HK-2 (cell line): ENCODE measurements around the gene SYTL2.

Source experiments
- DNase-seq: peaks from one replicate; pipeline ENCODE4 v3.0.0-alpha.2; 2018; ENCODE audit not compliant: unreplicated experiment

SYTL2 gene

DNA sequence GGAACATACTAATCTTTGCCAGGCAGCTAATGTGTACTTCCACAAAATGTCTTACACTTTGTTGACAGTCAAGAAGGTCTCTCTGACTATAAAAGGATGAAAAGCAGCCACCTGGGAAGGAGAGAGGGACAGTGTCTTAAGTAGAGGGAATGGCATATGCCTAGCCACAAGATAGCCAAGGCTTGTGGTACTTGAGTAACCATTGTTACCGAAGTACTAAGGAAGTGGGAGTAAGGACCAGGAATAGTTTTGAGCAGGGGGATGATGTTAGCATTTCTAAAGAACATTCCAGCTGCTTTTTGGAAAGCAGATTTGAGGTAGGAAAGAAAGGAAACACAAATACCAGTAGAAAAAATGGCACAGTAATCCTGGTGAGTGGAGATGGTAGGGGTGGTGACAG is 159.8 kb downstream of the SYTL2 start:
- DNase-seq: no peak

DNA sequence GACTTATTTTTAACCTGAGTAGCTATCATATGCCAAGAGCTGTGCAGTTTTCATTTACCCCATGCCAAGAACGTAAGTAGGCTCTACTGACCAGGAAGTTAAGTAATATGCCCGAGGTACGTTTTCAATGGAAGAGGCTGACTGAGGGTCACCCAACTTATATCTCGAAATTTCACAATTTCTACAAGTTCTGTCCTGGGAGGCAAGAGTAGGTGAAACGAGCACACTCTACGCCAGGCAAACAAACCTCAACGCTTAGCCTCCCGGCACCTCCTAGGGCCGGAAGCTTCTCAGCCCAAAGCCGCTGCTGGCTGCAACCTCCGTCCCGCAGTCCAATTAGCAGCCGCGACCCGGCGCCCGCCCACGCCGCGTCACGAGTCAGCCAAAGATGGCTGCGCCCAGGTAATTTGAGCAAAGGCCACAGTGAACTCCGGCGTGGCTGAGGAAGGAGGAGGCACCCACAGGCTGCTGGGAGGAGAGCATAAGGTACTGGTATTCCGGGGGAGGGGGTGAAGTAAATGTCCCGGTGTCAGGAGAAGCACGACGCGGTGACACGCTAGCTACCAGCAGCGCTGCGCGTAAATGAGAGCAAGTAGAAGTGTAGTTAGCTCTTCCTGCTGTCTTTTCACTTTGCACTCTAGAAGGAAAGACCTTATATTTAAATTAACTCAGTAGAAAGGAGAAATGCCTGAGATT is 163.2 kb downstream of the SYTL2 start, which contains the start of gene TMEM126A:
Gene TMEM126A (plus strand): TSS at position 364 of the 696 bp plus-strand sequence. CDS start 2,289 bp downstream, outside the sequence.
- DNase-seq: peak; percentile 87

DNA sequence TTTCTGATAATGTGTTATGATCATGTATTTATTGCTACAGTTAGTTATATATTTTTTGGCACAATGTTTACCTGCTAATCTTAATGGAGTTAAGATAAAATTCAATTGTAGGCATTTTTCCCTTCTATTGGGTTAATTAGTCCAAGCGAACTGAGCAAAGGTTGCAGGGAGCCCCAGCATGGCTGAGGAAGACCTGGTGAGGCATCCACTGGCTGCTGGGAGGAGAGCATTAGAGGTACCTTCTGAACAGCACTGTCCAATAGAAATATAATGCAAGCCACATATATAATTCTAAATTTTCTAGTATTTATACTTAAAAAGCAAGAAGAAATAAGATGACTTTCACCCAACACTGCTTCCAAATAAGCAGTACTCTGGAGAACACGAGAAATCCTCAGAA is 163.9 kb downstream of the SYTL2 start:
- no peak for DNase-seq
